WTC11 (cell line): ENCODE measurements around the gene ANKS3.

Experiments
- ATF2 ChIP-seq: sonication (generic); formaldehyde crosslinking; IDR thresholded peaks from 2 replicates; pipeline ENCODE4 v1.8.1; 2022; ENCODE audit warnings: low read depth, missing genetic modification reagents, borderline replicate concordance
- ATF3 ChIP-seq: sonication (generic); formaldehyde crosslinking; conservative IDR thresholded peaks from 2 replicates; pipeline ENCODE4 v1.8.1; 2022; ENCODE audit warnings: mild to moderate bottlenecking, missing genetic modification reagents
- CTCF ChIP-seq: fragments of 200-600 bp; IDR thresholded peaks from 2 replicates; pipeline ENCODE4 v1.8.0; 2022; ENCODE audit warnings: antibody characterized with exemption
- E2F4 ChIP-seq: sonication (generic); formaldehyde crosslinking; IDR thresholded peaks from 2 replicates; pipeline ENCODE4 v1.8.1; 2022; ENCODE audit warnings: low read depth, mild to moderate bottlenecking, moderate library complexity, missing genetic modification reagents, borderline replicate concordance
- FOXP4 ChIP-seq: sonication (generic); formaldehyde crosslinking; IDR thresholded peaks from 2 replicates; pipeline ENCODE4 v1.8.0; 2022; ENCODE audit warnings: mild to moderate bottlenecking, missing genetic modification reagents
- PRDM15 ChIP-seq: sonication (generic); formaldehyde crosslinking; IDR thresholded peaks from 2 replicates; pipeline ENCODE4 v1.8.0; 2022; ENCODE audit warnings: missing genetic modification reagents
- TEAD1 ChIP-seq: sonication (generic); formaldehyde crosslinking; IDR thresholded peaks from 2 replicates; pipeline ENCODE4 v1.8.0; 2022; ENCODE audit warnings: mild to moderate bottlenecking, missing genetic modification reagents
- ZNF416 ChIP-seq: fragments of 250-450 bp; sonication (Bioruptor Pico); IDR thresholded peaks from 2 replicates; pipeline ENCODE4 v1.9.0; 2021; ENCODE audit warnings: mild to moderate bottlenecking, inconsistent platforms

GRCh38 chr16:4674926-4675530, 59.0 kb downstream of the ANKS3 start:
- no peak for TF ChIP-seq ATF3 (CRISPR knock-in tag)
- TF ChIP-seq ATF2 (CRISPR knock-in tag), result no peak
- no peak for TF ChIP-seq PRDM15 (CRISPR knock-in tag)
- TF ChIP-seq CTCF, result no peak
- no peak for TF ChIP-seq TEAD1
- TF ChIP-seq ZNF416 (CRISPR knock-in tag), result no peak
- no peak for TF ChIP-seq E2F4 (CRISPR knock-in tag)
- TF ChIP-seq FOXP4 (CRISPR knock-in tag), result no peak
